K562 (cell line): ENCODE data around the gene KCNC4.

ENCODE experiments used
- CBX5 ChIP-seq: IDR thresholded peaks from 2 replicates; pipeline ENCODE4 v1.6.1; 2014; ENCODE audit warnings: low read depth, borderline replicate concordance
- CEBPB ChIP-seq: fragments of 450-650 bp; IDR thresholded peaks from 2 replicates; pipeline ENCODE4 v1.6.1; 2016; ENCODE audit warnings: missing genetic modification characterization, missing compliant biosample characterization
- HCFC1 ChIP-seq: IDR thresholded peaks from 2 replicates; pipeline ENCODE4 v1.6.1; 2012; ENCODE audit warnings: low read depth, low read length, improper control_type of control experiment
- HDAC2 ChIP-seq: fragments of 450-650 bp; IDR thresholded peaks from 2 replicates; pipeline ENCODE4 v1.6.1; 2016; ENCODE audit warnings: mild to moderate bottlenecking
- HMGN3 ChIP-seq: IDR thresholded peaks from 2 replicates; pipeline ENCODE4 v1.6.1; 2011; ENCODE audit warnings: borderline replicate concordance, low read depth, mild to moderate bottlenecking, mixed read lengths, low read length; ENCODE audit not compliant: insufficient read length; ENCODE audit errors: extremely low read depth
- IRF2 ChIP-seq: sonication (generic); formaldehyde crosslinking; IDR thresholded peaks from 2 replicates; pipeline ENCODE4 v1.8.1; 2022; ENCODE audit warnings: mild to moderate bottlenecking, missing genetic modification reagents
- POLR2A ChIP-seq: fragments of 450-650 bp; conservative IDR thresholded peaks from 2 replicates; pipeline ENCODE4 v1.6.1; 2016
- RAD21 ChIP-seq, 2 experiments: fragments of 250-450 bp in 1 of 2; fragments of 450-650 bp in 1 of 2; sonication (Bioruptor Pico) in 1 of 2; formaldehyde crosslinking in 1 of 2; IDR thresholded peaks in 1 of 2; conservative IDR thresholded peaks in 1 of 2; 2 replicates each; pipeline versions ENCODE4 v1.4.0 to v1.8.0; 2020 to 2022; ENCODE audit warnings: mild to moderate bottlenecking in 2 of 2, moderate library complexity in 1 of 2
- RFX5 ChIP-seq: IDR thresholded peaks from 2 replicates; pipeline ENCODE4 v1.6.1; 2011; ENCODE audit warnings: low read depth, mild to moderate bottlenecking, improper control_type of control experiment, low read length
- TEAD1 ChIP-seq, 2 experiments: fragments of 450-650 bp in 1 of 2; sonication (generic) in 1 of 2; formaldehyde crosslinking; IDR thresholded peaks; 2 replicates each; pipeline versions ENCODE4 v1.4.0 to v1.8.0; 2020 to 2022; ENCODE audit warnings: mild to moderate bottlenecking in 2 of 2, missing genetic modification reagents in 1 of 2
- ZBTB7A ChIP-seq: IDR thresholded peaks from 2 replicates; pipeline ENCODE4 v1.6.1; 2011; ENCODE audit warnings: low read depth, mild to moderate bottlenecking, low read length, moderate library complexity, borderline replicate concordance; ENCODE audit not compliant: control insufficient read depth
- ZNF431 ChIP-seq: sonication (generic); formaldehyde crosslinking; IDR thresholded peaks from 2 replicates; pipeline ENCODE4 v1.8.0; 2022; ENCODE audit warnings: mild to moderate bottlenecking, missing genetic modification reagents
- ZNF57 ChIP-seq: fragments of 450-650 bp; formaldehyde crosslinking; IDR thresholded peaks from 2 replicates; pipeline ENCODE4 v1.4.0; 2020; ENCODE audit warnings: mild to moderate bottlenecking, moderate library complexity
- ZNF586 ChIP-seq: fragments of 450-650 bp; formaldehyde crosslinking; conservative IDR thresholded peaks from 2 replicates; pipeline ENCODE4 v1.4.0; 2020; ENCODE audit warnings: mild to moderate bottlenecking, moderate library complexity

DNA sequence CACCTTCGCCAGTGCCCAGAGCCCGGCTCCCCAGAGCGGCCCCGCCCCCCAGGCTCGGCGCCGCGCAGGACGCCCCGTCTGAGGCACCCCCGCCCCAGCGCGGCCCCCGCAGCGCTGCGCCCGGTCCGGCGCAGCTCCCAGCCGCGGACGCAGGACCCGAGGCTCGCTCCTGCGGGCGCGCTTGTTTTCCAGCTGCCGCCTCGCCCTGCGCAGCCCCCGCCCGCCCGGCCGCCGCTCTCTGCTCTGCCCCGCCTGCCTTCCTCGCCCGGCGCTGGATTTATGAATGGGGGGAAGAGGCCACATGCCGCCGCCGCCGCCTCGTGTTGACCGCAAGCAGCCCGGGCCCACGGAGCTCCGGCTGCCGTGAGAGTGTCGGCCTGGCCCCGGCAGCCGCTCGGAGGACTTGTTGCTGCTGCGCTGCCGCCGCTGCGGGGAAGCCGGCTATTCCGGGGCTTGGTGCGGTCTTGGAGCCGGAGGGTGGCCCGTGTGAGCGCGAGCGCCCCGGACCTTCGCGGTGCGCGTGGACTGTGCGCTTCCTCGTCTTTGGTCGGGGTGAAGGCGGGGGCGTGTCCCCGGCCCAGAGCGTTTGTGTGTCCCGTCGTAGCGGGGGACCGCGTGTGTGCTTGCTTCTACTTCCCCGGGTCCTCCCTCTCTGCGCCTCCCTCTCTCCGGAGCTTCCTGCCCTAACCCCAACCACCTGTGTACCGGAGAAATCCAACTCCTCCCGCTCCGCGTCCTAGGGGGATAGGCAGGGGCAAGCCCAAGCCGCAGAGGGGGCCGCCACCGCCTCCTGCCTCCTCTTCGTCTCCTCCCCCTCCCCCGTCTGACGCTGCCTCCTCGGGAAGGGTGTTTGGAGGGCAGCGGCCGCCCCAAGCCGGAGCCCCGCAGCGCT lies 736 bp downstream of the KCNC4 start:
- TF ChIP-seq HDAC2 (no peak), ZNF586 (no peak), RFX5 (no peak), HMGN3 (no peak), CBX5 (no peak), POLR2A (no peak), ZNF57 (no peak), ZNF431 (CRISPR knock-in tag) (peak; percentile 72; the same call in 1 of the 2 replicates), HCFC1 (no peak), RAD21 (CRISPR knock-in tag; conservative IDR thresholded peaks at IDR 0.05 in 1 of 2, IDR thresholded peaks at IDR 0.05 in 1 of 2) (no peak), CEBPB (tag) (no peak), TEAD1 (CRISPR knock-in tag; IDR thresholded peaks at IDR 0.05) (no peak), IRF2 (CRISPR knock-in tag) (no peak), ZBTB7A (no peak)
